Heart left ventricle (tissue), 16 donors: ENCODE measurements around the gene IMMP2L. TPM values are rescaled to one million over a fixed set of nuclear protein-coding genes. Genes with fewer than 3 reads are reported as not detected.

Source experiments
- ATAC-seq, 4 donors: fragments of 200-7000 bp; cut with Tn5 transposase; one replicate each; pipeline ENCODE4 v1.9.1; 2020 to 2022; ENCODE audit warnings: moderate library complexity in 4 of 4, mild to moderate bottlenecking in 3 of 4, moderate number of reproducible peaks in 1 of 4
- DNase-seq, 5 donors: peaks; one replicate each; pipeline ENCODE4 v3.0.0-alpha.2; 2020
- H3K27ac ChIP-seq, 12 donors: fragments of 200-600 bp; sonication (generic) in 4 of 12; one replicate each; pipeline versions ENCODE4 v1.5.0 to v1.8.0; 2016 to 2022; ENCODE audit warnings: mild to moderate bottlenecking in 2 of 12
- H3K27me3 ChIP-seq, 9 donors: fragments of 200-600 bp; sonication (generic) in 2 of 9; one replicate each; pipeline versions ENCODE4 v1.5.1 to v1.8.0; 2016 to 2022; ENCODE audit warnings: mild to moderate bottlenecking in 3 of 9
- H3K36me3 ChIP-seq, 9 donors: fragments of 200-600 bp; sonication (generic) in 2 of 9; one replicate each; pipeline versions ENCODE4 v1.5.0 to v1.8.0; 2018 to 2022; ENCODE audit warnings: mild to moderate bottlenecking in 2 of 9
- H3K4me1 ChIP-seq, 12 donors: fragments of 200-600 bp; sonication (generic) in 4 of 12; one replicate each; pipeline versions ENCODE4 v1.5.0 to v1.8.0; 2016 to 2022; ENCODE audit warnings: mild to moderate bottlenecking in 3 of 12
- H3K4me3 ChIP-seq, 12 donors: fragments of 200-600 bp; sonication (generic) in 4 of 12; one replicate each; pipeline versions ENCODE4 v1.5.0 to v1.8.0; 2017 to 2022; ENCODE audit warnings: mild to moderate bottlenecking in 9 of 12, moderate library complexity in 4 of 12
- H3K9me3 ChIP-seq, 12 donors: fragments of 200-600 bp; sonication (generic) in 4 of 12; one replicate each; pipeline versions ENCODE4 v1.5.0 to v1.8.0; 2016 to 2022; ENCODE audit warnings: mild to moderate bottlenecking in 1 of 12
- POLR2A ChIP-seq, 2 donors: fragments of 450-650 bp; IDR thresholded peaks; one replicate each; pipeline ENCODE4 v1.6.1; 2017; ENCODE audit warnings: antibody characterized with exemption in 2 of 2, mild to moderate bottlenecking in 2 of 2, moderate library complexity in 2 of 2
- WGBS, 4 donors: extraction: QIAGEN DNeasy Blood & Tissue Kit in 2 of 4; methylation state at CpG; one replicate each; pipeline versions ENCODE4 v1.1.5 to v1.1.7; 2013 to 2018; 5-methylcytosine and 5-hydroxymethylcytosine counted together
- intact Hi-C, 10 donors: fragments of 100-400 bp; cut with DNase I; formaldehyde crosslinking; loops; one replicate each; pipeline versions ENCODE4 v1.11.1 to v1.14.2; 2022
- polyA plus RNA-seq, 2 donors: library from polyadenylated mRNA; stranded (reverse); fragments of 200-250 nt; gene quantifications; one replicate each; pipeline ENCODE4 v1.2.3, GENCODE V29; 2013
- total RNA-seq, 9 donors: library from RNA; depleted of rRNA in 2 of 9; stranded (reverse); fragments of >200 nt in 2 of 9; fragmentation: NEBNext Ultra II Directional in 3 of 9; extraction: Animal tissue kit (Norgen Biotek cat#: 25700) in 3 of 9; gene quantifications; one replicate each; pipeline versions ENCODE4 v1.1.0 to v1.2.4, GENCODE V29; 2016 to 2023
- TF ChIP-seq, protein P1 (sequence below), 12 donors: fragments of 200-600 bp; sonication (generic) in 4 of 12; IDR thresholded peaks; one replicate each; pipeline versions ENCODE4 v1.5.0 to v1.8.0; 2018 to 2022; ENCODE audit warnings: antibody characterized with exemption in 12 of 12, mild to moderate bottlenecking in 5 of 12
- donor health status: ischemic (EF 13 %, LVEDD 7.1; RV severe dilation, severe dysfunction).
- donor health status: healthy with polysubstance abuse.
- donor health status: DM: no; HTN: yes; CAD: no.
- donor health status: DM: no; HTN: no; CAD: no.
- donor health status: ischemic (EF 25% LVEDD 6.9; RV normal size, moderate dysfunction).
- donor health status: ischemic (EF 25% LVEDD 5.7; RV mildly dilated, moderate dysfunction).
- donor health status: healthy.
- donor health status: DM: yes; HTN: yes; CAD: no.
- donor health status: ischemic (EF 35%, LVEDD 5.7; RV mildly dilated, moderate dysfunction).
- donor health status: nonischemic (EF 11% LVEDD 7.7; RV severe dilation, severe dysfunction).
- donor health status: DM: yes; HTN: yes; CAD: no.
- donor health status: PGD.
- donor health status: ischemic (EF 29% LVEDD 5.4; RV normal size, mild dysfunction).
- donor health status: nonischemic (EF 23%, LVEDD 6.1; RV moderate dilation, normal function).

Gene IMMP2L
- total and polyA plus RNA-seq, 11 donors, result 5.1 to 17.2 (median 15.9) TPM

DNA sequence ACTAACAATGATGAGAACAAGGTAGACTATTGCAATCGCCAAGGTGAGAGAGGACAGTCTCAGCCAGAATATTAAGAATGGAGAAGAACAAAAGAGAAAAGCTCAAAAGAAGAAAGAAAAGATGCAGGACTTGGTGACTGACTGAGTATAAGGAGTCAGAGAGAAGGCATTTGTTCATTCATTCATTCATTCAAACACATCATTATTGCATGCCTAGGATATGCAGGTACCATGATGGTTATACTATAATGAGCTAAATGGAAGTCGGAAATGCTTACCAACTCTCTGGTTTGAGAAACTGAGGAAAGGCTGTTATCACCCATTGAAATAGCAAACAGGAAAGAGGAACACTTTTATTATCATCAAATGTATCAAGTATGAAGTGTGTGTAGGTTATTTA, 180.7 kb downstream of the IMMP2L start:
- WGBS, 4 donors, result 91 to 99% (median 95%) methylated on average over 2 of the region's 2 CpGs
- DNase-seq, result no peak
- ATAC-seq, result no peak
- Histone ChIP-seq H3K9me3 (no peaks in the 10 kb centered on the region), H3K4me3 (no peak overlapping the region), H3K4me1 (peaks cover 0 to 4% (median 0%) of the 10 kb centered on the region in 12 donors), H3K27me3 (no peaks in the 10 kb centered on the region), H3K27ac (no peak overlapping the region), H3K36me3 (no peaks in the 10 kb centered on the region)
- TF ChIP-seq POLR2A (IDR thresholded peaks at IDR 0.05), result no peak
- TF ChIP-seq, protein P1, sequence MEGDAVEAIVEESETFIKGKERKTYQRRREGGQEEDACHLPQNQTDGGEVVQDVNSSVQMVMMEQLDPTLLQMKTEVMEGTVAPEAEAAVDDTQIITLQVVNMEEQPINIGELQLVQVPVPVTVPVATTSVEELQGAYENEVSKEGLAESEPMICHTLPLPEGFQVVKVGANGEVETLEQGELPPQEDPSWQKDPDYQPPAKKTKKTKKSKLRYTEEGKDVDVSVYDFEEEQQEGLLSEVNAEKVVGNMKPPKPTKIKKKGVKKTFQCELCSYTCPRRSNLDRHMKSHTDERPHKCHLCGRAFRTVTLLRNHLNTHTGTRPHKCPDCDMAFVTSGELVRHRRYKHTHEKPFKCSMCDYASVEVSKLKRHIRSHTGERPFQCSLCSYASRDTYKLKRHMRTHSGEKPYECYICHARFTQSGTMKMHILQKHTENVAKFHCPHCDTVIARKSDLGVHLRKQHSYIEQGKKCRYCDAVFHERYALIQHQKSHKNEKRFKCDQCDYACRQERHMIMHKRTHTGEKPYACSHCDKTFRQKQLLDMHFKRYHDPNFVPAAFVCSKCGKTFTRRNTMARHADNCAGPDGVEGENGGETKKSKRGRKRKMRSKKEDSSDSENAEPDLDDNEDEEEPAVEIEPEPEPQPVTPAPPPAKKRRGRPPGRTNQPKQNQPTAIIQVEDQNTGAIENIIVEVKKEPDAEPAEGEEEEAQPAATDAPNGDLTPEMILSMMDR (IDR thresholded peaks at IDR 0.05), result no peak
- intact Hi-C loops, result no loop called here

DNA sequence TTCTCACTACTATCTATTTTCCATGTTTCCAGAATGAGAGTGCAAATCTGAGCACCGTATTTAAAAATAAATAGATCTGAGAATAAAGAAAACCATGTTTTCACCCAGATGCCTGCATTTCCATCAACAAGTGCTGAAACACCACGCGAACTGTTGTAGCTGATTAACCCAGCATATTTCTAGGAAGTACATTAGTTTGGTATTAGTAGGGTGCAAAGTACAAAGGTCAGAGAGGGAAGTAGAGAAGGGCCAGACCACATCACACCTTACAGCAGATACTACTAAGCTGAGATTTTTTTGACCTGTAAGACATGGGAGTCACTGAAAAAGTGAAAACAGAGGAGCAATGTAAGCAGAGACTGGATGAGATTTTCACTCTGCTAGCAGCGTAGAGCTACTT, 181.3 kb downstream of the IMMP2L start:
- 87 to 91% (median 90%) methylated on average over 4 of the region's 4 CpGs for WGBS, 4 donors
- H3K9me3 ChIP-seq, result no peaks in the 10 kb centered on the region
- intact Hi-C loops, result no loop called here

DNA sequence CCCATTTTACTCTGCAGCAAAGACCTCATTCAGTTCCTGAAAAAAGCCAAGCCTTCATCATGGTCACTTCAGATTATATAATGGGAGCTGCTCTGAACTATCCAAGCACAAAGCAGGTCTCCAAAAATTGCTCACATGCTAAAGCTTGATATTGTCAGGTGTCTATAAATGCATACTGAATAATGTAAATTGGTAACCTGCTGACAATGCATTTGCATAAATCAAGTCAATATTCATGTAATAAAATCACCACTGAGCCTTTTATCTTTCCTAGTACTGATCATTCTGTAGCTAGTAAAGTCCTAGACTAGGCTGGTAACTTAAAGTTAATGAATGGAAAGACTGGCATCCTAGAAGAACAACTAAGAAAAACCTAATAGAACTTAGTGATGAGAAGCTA, 188.3 kb downstream of the IMMP2L start:
- no peaks in the 10 kb centered on the region for H3K36me3 ChIP-seq
- TF ChIP-seq POLR2A (IDR thresholded peaks at IDR 0.05), result no peak
- TF ChIP-seq, protein P1 (IDR thresholded peaks at IDR 0.05), result no peak
- H3K4me3 ChIP-seq, result no peak overlapping the region
- ATAC-seq, result no peak
- intact Hi-C loops, result no loop called here
- H3K27ac ChIP-seq, result no peak overlapping the region
- H3K4me1 ChIP-seq, result no peaks in the 10 kb centered on the region
- no peak for DNase-seq
- no peaks in the 10 kb centered on the region for H3K27me3 ChIP-seq
- H3K9me3 ChIP-seq, result no peaks in the 10 kb centered on the region

More for the DNA sequence above, 181.3 kb downstream of the IMMP2L start:
- no peak overlapping the region for H3K27ac ChIP-seq
- no peaks in the 10 kb centered on the region for H3K27me3 ChIP-seq
- no peak overlapping the region for H3K4me3 ChIP-seq
- H3K4me1 ChIP-seq, result peaks cover 0 to 4% (median 0%) of the 10 kb centered on the region in 12 donors
- ATAC-seq (no peak), DNase-seq (no peak)
- TF ChIP-seq, protein P1 (IDR thresholded peaks at IDR 0.05), result no peak
- TF ChIP-seq POLR2A (IDR thresholded peaks at IDR 0.05), result no peak
- no peaks in the 10 kb centered on the region for H3K36me3 ChIP-seq

DNA sequence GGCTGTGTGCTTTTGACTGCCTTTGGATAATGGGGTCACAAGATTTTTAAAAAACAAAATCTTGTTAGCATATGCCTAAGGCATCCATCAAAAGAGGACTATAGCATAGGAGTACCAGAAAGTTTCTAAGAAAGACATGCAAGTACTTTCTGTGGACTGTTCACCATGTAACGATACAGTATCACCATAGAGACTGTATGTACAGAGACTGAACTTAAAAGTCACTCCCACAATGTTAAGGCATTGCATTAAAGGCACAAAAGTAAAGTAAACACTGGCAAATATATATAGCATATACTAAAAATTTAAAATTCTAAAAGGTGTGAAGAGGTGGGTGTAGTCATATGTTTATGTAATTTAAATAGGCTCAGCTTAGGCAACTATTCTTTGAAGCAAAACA, 190.9 kb downstream of the IMMP2L start:
- DNase-seq (no peak), ATAC-seq (no peak)
- Histone ChIP-seq H3K36me3 (no peaks in the 10 kb centered on the region), H3K9me3 (no peaks in the 10 kb centered on the region), H3K4me1 (no peaks in the 10 kb centered on the region), H3K27ac (no peak overlapping the region), H3K27me3 (no peaks in the 10 kb centered on the region), H3K4me3 (no peak overlapping the region)
- 97 to 100% (median 98%) methylated on average over 1 of the region's 1 CpG for WGBS, 4 donors
- TF ChIP-seq POLR2A (IDR thresholded peaks at IDR 0.05), result no peak
- TF ChIP-seq, protein P1 (IDR thresholded peaks at IDR 0.05), result no peak
- intact Hi-C loops, result no loop called here
